GM12878 (cell line): ENCODE results near the gene IRAK3. TPM values are rescaled to one million over a fixed set of nuclear protein-coding genes. Genes with fewer than 3 reads are reported as not detected.
A peak's percentile ranks its signal among the peaks of the same experiment; 100 is the strongest.
"Not testable (repeated sequence)": the region's sequence is repeated elsewhere in the genome, so short reads cannot be mapped to it uniquely, and the experiment has no call there.

Experiments
- ATAC-seq: fragments of 200-7000 bp; cut with Tn5 transposase; 3 replicates; pipeline ENCODE4 v1.9.1; 2020; ENCODE audit warnings: mild to moderate bottlenecking, moderate library complexity
- BruUV-seq: library from RNA; stranded (reverse); fragments of 400-500 nt; replicated peaks from 2 replicates; lab custom pipeline; 2021; lab: Mats Ljungman, UMichigan
- CTCF ChIA-PET: fragments of 300-600 bp; sonication (Branson Sonifier 250); formaldehyde crosslinking; extraction: SDS; loops from one replicate; lab custom pipeline; 2021; ENCODE audit warnings: inconsistent platforms; lab: Yijun Ruan, JAX
- POLR2A ChIA-PET: fragments of 350-600 bp; formaldehyde crosslinking; extraction: SDS; loops from one replicate; lab custom pipeline; 2021; ENCODE audit warnings: inconsistent platforms; lab: Charles Lee
- RAD21 ChIA-PET: fragments of 300-600 bp; sonication (Branson Sonifier 250); formaldehyde crosslinking; loops from one replicate; lab custom pipeline; 2023; ENCODE audit warnings: antibody characterized with exemption; ENCODE audit not compliant: unreplicated experiment; lab: Charles Lee
- SMC1A ChIA-PET: fragments of 300-600 bp; sonication (Branson Sonifier 250); formaldehyde crosslinking; loops from one replicate; lab custom pipeline; 2023; ENCODE audit not compliant: unreplicated experiment, uncharacterized antibody; lab: Charles Lee
- DNase-seq: peaks from one replicate; pipeline ENCODE4 v3.0.0-alpha.2; 2011; ENCODE audit warnings: low read depth, low spot score
- FAIRE-seq: peaks from 3 replicates; lab custom pipeline; 2011; peaks lifted over from hg19 to GRCh38; lab: Jason Lieb, UNC
- H2AFZ ChIP-seq: 2 replicates; pipeline ENCODE4 v1.6.0; 2011; ENCODE audit warnings: low read depth, low read length, control low read depth; ENCODE audit not compliant: control insufficient read depth
- H3K27ac ChIP-seq: 2 replicates; pipeline ENCODE4 v1.5.1; 2011; ENCODE audit warnings: control low read depth; ENCODE audit not compliant: control insufficient read depth, insufficient read depth
- H3K27me3 ChIP-seq, 2 experiments: replicated peaks in 1 of 2; 2 replicates each; pipeline versions ENCODE4 v1.6.0 to v1.6.1; 2011; ENCODE audit warnings: low read length in 1 of 2; ENCODE audit not compliant: control insufficient read depth in 2 of 2, insufficient read depth in 2 of 2
- H3K36me3 ChIP-seq, 2 experiments: 2 replicates each; pipeline ENCODE4 v1.5.1; 2011; ENCODE audit warnings: low read length in 1 of 2; ENCODE audit not compliant: control insufficient read depth in 2 of 2, insufficient read depth in 2 of 2
- H3K4me1 ChIP-seq: 2 replicates; pipeline ENCODE4 v1.6.1; 2011; ENCODE audit warnings: mild to moderate bottlenecking, low read length, moderate library complexity, mixed read lengths; ENCODE audit not compliant: control insufficient read depth, insufficient read depth
- H3K4me2 ChIP-seq: 2 replicates; pipeline ENCODE4 v1.6.0; 2011; ENCODE audit warnings: control low read depth; ENCODE audit not compliant: control insufficient read depth, insufficient read depth
- H3K4me3 ChIP-seq: fragments of 200-600 bp; sonication (generic); 2 replicates; pipeline ENCODE4 v1.5.1; 2016
- H3K79me2 ChIP-seq: 2 replicates; pipeline ENCODE4 v1.6.0; 2011; ENCODE audit warnings: low read length; ENCODE audit not compliant: control insufficient read depth, insufficient read depth
- H3K9ac ChIP-seq: 2 replicates; pipeline ENCODE4 v1.8.0; 2011; ENCODE audit warnings: low read length, control low read depth, mixed read lengths; ENCODE audit not compliant: control insufficient read depth, insufficient read depth
- H3K9me3 ChIP-seq: replicated peaks from 3 replicates; pipeline ENCODE4 v1.5.1; 2011; ENCODE audit warnings: mild to moderate bottlenecking, low read length; ENCODE audit not compliant: control insufficient read depth, insufficient read depth
- H4K20me1 ChIP-seq: 2 replicates; pipeline ENCODE4 v1.6.0; 2011; ENCODE audit not compliant: control insufficient read depth, insufficient read depth
- ATF2 ChIP-seq: IDR thresholded peaks from 2 replicates; pipeline ENCODE4 v1.6.1; 2012; ENCODE audit warnings: low read length, inconsistent platforms
- ATF7 ChIP-seq: fragments of 450-650 bp; IDR thresholded peaks from 2 replicates; pipeline ENCODE4 v1.6.1; 2016; ENCODE audit warnings: low read depth, mild to moderate bottlenecking
- CBFB ChIP-seq: IDR thresholded peaks from 2 replicates; pipeline ENCODE4 v1.6.1; 2016; ENCODE audit warnings: antibody characterized with exemption, low read depth
- CREB1 ChIP-seq: IDR thresholded peaks from 2 replicates; pipeline ENCODE4 v1.6.1; 2012; ENCODE audit warnings: low read depth, mild to moderate bottlenecking, inconsistent platforms
- CREM ChIP-seq: IDR thresholded peaks from 2 replicates; pipeline ENCODE4 v1.6.1; 2014; ENCODE audit warnings: antibody characterized with exemption, low read depth
- ETV6 ChIP-seq, 2 experiments: fragments of 450-650 bp in 1 of 2; IDR thresholded peaks in 1 of 2; conservative IDR thresholded peaks in 1 of 2; 2 replicates each; pipeline ENCODE4 v1.6.1; 2014; ENCODE audit warnings: antibody characterized with exemption in 1 of 2, borderline replicate concordance in 1 of 2, low read depth in 1 of 2, mild to moderate bottlenecking in 1 of 2, moderate library complexity in 1 of 2
- GABPA ChIP-seq: IDR thresholded peaks from 2 replicates; pipeline ENCODE4 v1.6.1; 2014; ENCODE audit warnings: antibody characterized with exemption, low read depth, mild to moderate bottlenecking, inconsistent platforms
- HDGF ChIP-seq: fragments of 450-650 bp; IDR thresholded peaks from 2 replicates; pipeline ENCODE4 v1.6.1; 2016; ENCODE audit warnings: antibody characterized with exemption
- IKZF1 ChIP-seq: fragments of 450-650 bp; conservative IDR thresholded peaks from 2 replicates; pipeline ENCODE4 v1.6.1; 2017; ENCODE audit warnings: antibody characterized with exemption, mild to moderate bottlenecking
- IKZF2 ChIP-seq, 2 experiments: fragments of 450-650 bp; IDR thresholded peaks; 2 replicates each; pipeline ENCODE4 v1.6.1; 2017; ENCODE audit warnings: mild to moderate bottlenecking in 2 of 2, moderate library complexity in 2 of 2
- JUNB ChIP-seq: IDR thresholded peaks from 2 replicates; pipeline ENCODE4 v1.6.1; 2016; ENCODE audit warnings: antibody characterized with exemption, mild to moderate bottlenecking
- MLLT1 ChIP-seq: fragments of 450-650 bp; IDR thresholded peaks from 2 replicates; pipeline ENCODE4 v1.6.1; 2016; ENCODE audit warnings: mild to moderate bottlenecking
- MTA2 ChIP-seq: fragments of 450-650 bp; IDR thresholded peaks from 2 replicates; pipeline ENCODE4 v1.6.1; 2016; ENCODE audit warnings: low read depth, mild to moderate bottlenecking, moderate library complexity
- NBN ChIP-seq: fragments of 450-650 bp; IDR thresholded peaks from 2 replicates; pipeline ENCODE4 v1.6.1; 2016
- NFIC ChIP-seq: IDR thresholded peaks from 2 replicates; pipeline ENCODE4 v1.6.1; 2012; ENCODE audit warnings: low read depth, mild to moderate bottlenecking, inconsistent platforms, low read length, moderate library complexity
- RELB ChIP-seq: fragments of 450-650 bp; IDR thresholded peaks from 2 replicates; pipeline ENCODE4 v1.6.1; 2017; ENCODE audit warnings: low read depth, mild to moderate bottlenecking, moderate library complexity
- RUNX3 ChIP-seq: IDR thresholded peaks from 2 replicates; pipeline ENCODE4 v1.6.1; 2012; ENCODE audit warnings: low read length, inconsistent platforms
- TAF1 ChIP-seq: IDR thresholded peaks from 2 replicates; pipeline ENCODE4 v1.6.1; 2011; ENCODE audit warnings: mild to moderate bottlenecking, low read depth, low read length, borderline replicate concordance
- YBX1 ChIP-seq: fragments of 450-650 bp; IDR thresholded peaks from 2 replicates; pipeline ENCODE4 v1.6.1; 2016; ENCODE audit warnings: antibody characterized with exemption
- ZNF207 ChIP-seq: fragments of 450-650 bp; IDR thresholded peaks from 2 replicates; pipeline ENCODE4 v1.6.1; 2014; ENCODE audit warnings: antibody characterized with exemption, mild to moderate bottlenecking, borderline replicate concordance
- WGBS: methylation state at CpG from one replicate; pipeline ENCODE4 v1.1.6; 2016; ENCODE audit warnings: low lambda C conversion rate; ENCODE audit not compliant: insufficient replicate concordance, insufficient coverage; ENCODE audit errors: missing lambda C conversion rate; 5-methylcytosine and 5-hydroxymethylcytosine counted together
- in situ Hi-C: fragments of 300-500 bp; cut with MboI; formaldehyde crosslinking; loops from 9 replicates; pipeline ENCODE4 v1.14.3; 2018; ENCODE audit warnings: mixed read lengths
- intact Hi-C: fragments of 100-400 bp; cut with micrococcal nuclease; formaldehyde crosslinking; loops from one replicate; pipeline ENCODE4 v1.14.2; 2022; ENCODE audit not compliant: unreplicated experiment
- polyA plus RNA-seq, 11 experiments: library from polyadenylated mRNA; depleted of rRNA in 4 of 11; unstranded in 6 of 11; stranded (reverse) in 5 of 11; fragments of >200 nt; fragmentation: Nextera tagmentation in 4 of 11; fragmentation: Illumina TruSeq in 1 of 11; extraction: Ambion mirVana in 4 of 11; extraction: Trizol in 1 of 11; gene quantifications; 1 replicate in 1 of 11; 2 replicates in 10 of 11; pipeline versions ENCODE4 v1.2.1 to v1.2.3, GENCODE V29; 2011 to 2016; ENCODE audit warnings: inconsistent platforms in 2 of 11, missing spikeins in 2 of 11, low read depth in 1 of 11
- total RNA-seq, 4 experiments: library from RNA; depleted of rRNA in 3 of 4; stranded (reverse); fragments of >200 nt in 3 of 4; fragmentation: Illumina TruSeq in 1 of 4; extraction: Trizol in 1 of 4; gene quantifications; 2 replicates each; pipeline versions ENCODE4 v1.2.1 to v1.2.3, GENCODE V29; 2013 to 2021

IRAK3 gene
- total and polyA plus RNA-seq, 10 of the 15 experiments (the other 5 are each of a cell fraction or from before 2014, with no cell fraction given), result 1.4 to 14.1 (median 5.4) TPM

GRCh38 chr12:66303316-66303804 is 114.3 kb downstream of the IRAK3 start:
- H3K4me1 ChIP-seq, H3K36me3 ChIP-seq, H3K27me3 ChIP-seq, BruUV-seq, H2AFZ ChIP-seq, H4K20me1 ChIP-seq, H3K9me3 ChIP-seq: not testable (repeated sequence)
- 41% methylated on average over 14 of the region's 14 CpGs for WGBS
- H3K4me3 ChIP-seq, result peak overlapping the region; percentile 85
- intact Hi-C loops (loop anchor here (2.0 to 5.0 kb wide), 2 partner anchors 71 to 135 kb away; partner anchors contain the start of gene TMBIM4), in situ Hi-C loops (loop anchor here (5.0 kb wide), 1 partner anchor 136 kb away; the partner anchor contains the start of gene TMBIM4)
- POLR2A ChIA-PET, result interaction anchor here (0.5 to 5.0 kb wide), 10 partner anchors 9 to 1227 kb away, joined by 3 to 19 read pairs (median 5); partner anchors contain the start of gene TMBIM4
- CTCF ChIA-PET, result interaction anchor here (1.0 to 4.8 kb wide), 5 partner anchors 25 to 181 kb away, joined by 3 to 17 read pairs (median 3); no protein-coding TSS in a partner anchor
- RAD21 ChIA-PET, result interaction anchor here (0.6 to 3.0 kb wide), 6 partner anchors 9 to 1645 kb away, joined by 3 to 10 read pairs (median 4); no protein-coding TSS in a partner anchor
- H3K4me2 ChIP-seq, result peak overlapping the region; percentile 28
- peak; percentile 49 for DNase-seq
- peaks cover 18% of the 10 kb centered on the region for H3K79me2 ChIP-seq
- peak; percentile 13 for FAIRE-seq
- H3K27ac ChIP-seq, result peak overlapping the region; percentile 87
- TF ChIP-seq TAF1 (peak; percentile 55; the same call in 1 of the 2 replicates), RUNX3 (peak; percentile 84), NFIC (peak; percentile 22; the same call in 1 of the 2 replicates), JUNB (peak; percentile 42; the same call in 1 of the 2 replicates), HDGF (peak; percentile 90), ETV6 (conservative IDR thresholded peaks at IDR 0.05 in 1 of 2, IDR thresholded peaks at IDR 0.05 in 1 of 2; ENCODE audit: borderline replicate concordance in 1 of 2, low read depth in 1 of 2) (0 out of 4 replicates have a peak, but pooled peaks of 1 of the 2 experiments have one; percentile 19), ATF7 (peak; percentile 86), IKZF1 (peak; percentile 22; the same call in 1 of the 2 replicates), CREM (peak; percentile 36; the same call in 1 of the 2 replicates), CBFB (peak; percentile 41; the same call in 1 of the 2 replicates), MLLT1 (peak; percentile 89), ATF2 (peak; percentile 40; the same call in 1 of the 2 replicates), NBN (peak; percentile 80), ZNF207 (0 out of 2 replicates have a peak, but pooled peaks have one; percentile 45), RELB (peak; percentile 31; the same call in 1 of the 2 replicates), YBX1 (peak; percentile 37; the same call in 1 of the 2 replicates), CREB1 (0 out of 2 replicates have a peak, but pooled peaks have one; percentile 33), MTA2 (peak; percentile 49; the same call in 1 of the 2 replicates), GABPA (peak; percentile 67; the same call in 1 of the 2 replicates), IKZF2 (IDR thresholded peaks at IDR 0.05) (peak in 1 of 2 experiments; percentile 37; a peak in 2 of 4 replicates)
- peak; percentile 76 for ATAC-seq
- peak overlapping the region; percentile 81 for H3K9ac ChIP-seq
- SMC1A ChIA-PET, result interaction anchor here (0.7 to 4.7 kb wide), 12 partner anchors 11 to 156 kb away, joined by 3 to 35 read pairs (median 4); partner anchors contain the start of gene TMBIM4
